ENCODE measurements around the gene MICAL2.

GRCh38 chr11:12161137-12161536, 50.7 kb downstream of the MICAL2 start:
- no peak for TF ChIP-seq POLR2A (IDR thresholded peaks at IDR 0.05)
- TF ChIP-seq CTCF (IDR thresholded peaks at IDR 0.05), result no peak
